LNCaP clone FGC (cell line): ENCODE data around the gene PLEKHM3.
A peak's percentile ranks its signal among the peaks of the same experiment; 100 is the strongest.

ENCODE experiments used
- DNase-seq: peaks from one replicate; pipeline ENCODE4 v3.0.0-alpha.2; 2011; ENCODE audit warnings: low read depth
- H3K4me3 ChIP-seq: 2 replicates; pipeline ENCODE4 v1.5.1; 2011; ENCODE audit warnings: mild to moderate bottlenecking, low read depth, low read length, control low read depth
- CTCF ChIP-seq: IDR thresholded peaks from 2 replicates; pipeline ENCODE4 v1.5.1; 2012; ENCODE audit warnings: mild to moderate bottlenecking; ENCODE audit not compliant: control insufficient read depth, insufficient read depth; ENCODE audit errors: extremely low read depth

The PLEKHM3 gene

DNA sequence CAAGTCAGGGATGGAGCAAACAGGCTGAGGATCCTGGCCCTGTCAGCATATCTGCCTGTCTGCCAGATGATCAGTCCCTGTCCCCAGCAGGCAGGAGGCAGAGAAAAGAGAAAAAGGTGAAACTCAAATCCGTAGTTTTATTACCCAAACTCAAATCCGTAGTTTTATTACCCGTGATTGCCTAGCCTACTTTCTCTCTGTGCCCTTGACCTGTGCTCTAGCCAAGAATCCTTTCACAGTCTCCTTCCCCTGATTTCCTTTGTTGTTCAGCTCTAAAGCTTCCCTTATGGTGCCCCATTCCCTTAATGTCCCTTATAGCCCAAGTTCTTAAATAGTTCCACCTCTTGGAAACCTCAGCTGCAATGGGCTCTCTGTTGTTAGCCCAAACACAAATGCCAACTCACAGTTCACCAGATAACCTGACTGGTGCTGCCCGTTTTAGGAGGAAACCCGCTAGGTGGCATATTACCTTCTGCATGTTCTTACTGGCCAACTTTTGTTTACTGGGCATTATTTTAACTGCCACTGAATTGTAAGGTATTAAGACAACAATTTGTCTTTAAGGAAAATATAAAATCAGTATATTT lies 130.0 kb downstream of the PLEKHM3 start:
- no peak for DNase-seq
- no peak overlapping the region for H3K4me3 ChIP-seq

GRCh38 chr2:207892716-207893402 lies 132.5 kb downstream of the PLEKHM3 start:
- no peak overlapping the region for H3K4me3 ChIP-seq
- TF ChIP-seq CTCF, result no peak
- no peak for DNase-seq

More for the DNA sequence above, 130.0 kb downstream of the PLEKHM3 start:
- TF ChIP-seq CTCF, result peak; percentile 16; the same call in 1 of the 2 replicates

- no peak for TF ChIP-seq CTCF
- DNase-seq, result no peak
- no peak overlapping the region for H3K4me3 ChIP-seq
Measured at GRCh38 chr2:207891086-207891844, 134.1 kb downstream of the PLEKHM3 start.

- H3K4me3 ChIP-seq, result no peak overlapping the region
- TF ChIP-seq CTCF, result no peak
- DNase-seq, result no peak
Measured at GRCh38 chr2:207887500-207887899, 137.8 kb downstream of the PLEKHM3 start.

DNA sequence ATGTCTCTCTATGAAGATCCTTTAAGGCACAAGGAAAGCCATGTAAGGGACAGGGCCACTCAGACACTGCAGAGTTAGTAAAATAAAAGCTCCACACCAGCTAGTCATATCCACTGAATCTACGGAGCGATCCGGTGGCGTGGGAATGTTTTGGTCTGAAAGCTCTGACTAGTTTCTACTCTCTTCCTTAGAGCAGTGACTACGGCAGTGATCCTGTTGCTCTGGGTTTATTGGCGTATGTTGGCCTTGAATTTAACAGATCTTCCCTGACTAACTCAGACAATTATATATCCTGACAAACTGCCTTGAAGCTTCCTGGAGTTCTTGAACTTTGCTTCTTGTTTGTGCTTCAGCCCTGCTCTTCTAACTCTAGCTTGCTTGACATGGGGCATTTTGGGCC lies 140.3 kb downstream of the PLEKHM3 start:
- no peak for TF ChIP-seq CTCF
- H3K4me3 ChIP-seq, result no peak overlapping the region
- DNase-seq, result no peak

DNA sequence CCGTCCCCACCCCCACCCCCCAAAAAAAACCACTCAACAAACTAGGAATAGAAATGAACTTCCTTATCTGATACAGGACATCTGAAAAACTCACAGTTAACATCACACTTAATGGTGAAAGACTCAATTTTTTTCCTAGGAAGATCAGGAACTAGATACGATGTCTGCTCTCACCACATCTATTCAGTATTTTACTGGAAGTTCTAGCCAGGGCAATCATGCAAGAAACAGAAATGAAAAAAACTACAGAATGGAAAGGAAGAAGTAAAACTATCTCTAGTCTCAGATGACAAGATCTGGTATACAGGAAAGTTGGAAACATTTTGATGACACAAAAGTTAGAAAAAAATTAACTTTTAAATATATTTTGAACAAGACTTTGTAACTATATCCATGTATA lies 141.2 kb downstream of the PLEKHM3 start:
- no peak overlapping the region for H3K4me3 ChIP-seq
- no peak for DNase-seq
- no peak for TF ChIP-seq CTCF
